ENCODE measurements around the gene OCIAD2. TPM values are rescaled to one million over a fixed set of nuclear protein-coding genes. Genes with fewer than 3 reads are reported as not detected.

OCIAD2 gene
- total and polyA plus RNA-seq, 2 of the 4 experiments (the other 2 are of a cell fraction) = 16.5 to 21.4 TPM

- H3K18ac ChIP-seq (ENCODE audit: low read depth, low read length) = no peak overlapping the region
Measured at GRCh38 chr4:48862038-48862437, 44.5 kb downstream of the OCIAD2 start.

More at GRCh38 chr4:48862038-48862437, 44.5 kb downstream of the OCIAD2 start:
- H4K5ac ChIP-seq (ENCODE audit: low read depth, low read length) = no peak overlapping the region
- no peak overlapping the region for H3K23ac ChIP-seq (ENCODE audit: low read depth, low read length)
- no peaks in the 10 kb centered on the region for H3K9me1 ChIP-seq (ENCODE audit: insufficient read depth, low read length)
- whole genome bisulfite sequencing, 2 experiments (ENCODE audit: extremely low coverage in 2 of 2, insufficient read length in 1 of 2) = no CpG with 5 or more reads among the region's 3 CpGs
- no peak overlapping the region for H3K27ac ChIP-seq (ENCODE audit: insufficient read depth, low read length)
- H3K9me3 ChIP-seq (ENCODE audit: control insufficient read depth, insufficient read depth, low read length) = 0 out of 2 replicates have a peak, but pooled peaks cover 2% of the 10 kb centered on the region
- H4K91ac ChIP-seq (ENCODE audit: insufficient read depth, low read depth, low read length) = no peak overlapping the region
- H3K27me3 ChIP-seq (ENCODE audit: control insufficient read depth, insufficient read depth, low read length) = no peaks in the 10 kb centered on the region
- no peaks in the 10 kb centered on the region for H3K4me1 ChIP-seq (ENCODE audit: control insufficient read depth, insufficient read depth, low read length)
- no peak overlapping the region for H3K4ac ChIP-seq (ENCODE audit: low read depth, low read length)
- ATAC-seq (ENCODE audit: low read depth) (no peak), DNase-seq (no peak)
- H3K4me2 ChIP-seq (ENCODE audit: low read depth, low read length) = no peak overlapping the region
- in situ Hi-C loops (cut with MboI; ENCODE audit: low sequenced_read_pairs) = no loop called here
- no peak overlapping the region; the same call in 2 of the 3 replicates for H2BK15ac ChIP-seq (ENCODE audit: low read depth, low read length)
- CTCF ChIA-PET = no interaction called here
- dilution Hi-C loops (cut with HindIII; ENCODE audit: low sequenced_read_pairs, unreplicated experiment) = no loop called here
- H3K56ac ChIP-seq (ENCODE audit: extremely low read depth, insufficient read depth, low read length) = no peak overlapping the region
- H2BK120ac ChIP-seq (ENCODE audit: low read depth, low read length) = no peak overlapping the region
- no peak overlapping the region for H2BK20ac ChIP-seq (ENCODE audit: low read depth, low read length)
- no peak overlapping the region for H2AFZ ChIP-seq (replicated peaks; ENCODE audit: low read length, poor library complexity)
- no peak overlapping the region for H2AK5ac ChIP-seq (ENCODE audit: low read depth, low read length)
- no peak overlapping the region for H2AK9ac ChIP-seq (replicated peaks; ENCODE audit: low read depth, low read length, poor library complexity)
- H3K79me1 ChIP-seq (ENCODE audit: low read depth in 1 of 2, low read length in 2 of 2) = no peaks in the 10 kb centered on the region
- H3K4me3 ChIP-seq (ENCODE audit: insufficient read depth, low read depth, low read length) = no peak overlapping the region
- no peak overlapping the region for H3K14ac ChIP-seq (replicated peaks; ENCODE audit: low read depth, low read length)
- no peak overlapping the region for H2BK5ac ChIP-seq (ENCODE audit: low read depth, low read length, poor library complexity, severe bottlenecking)
- TF ChIP-seq RAD21 (IDR thresholded peaks at IDR 0.05; ENCODE audit: low read length) (no peak), NFE2L2 (IDR thresholded peaks at IDR 0.05; ENCODE audit: low read depth, low read length) (no peak), RFX5 (IDR thresholded peaks at IDR 0.05; ENCODE audit: low read depth, low read length) (no peak), FOS (IDR thresholded peaks at IDR 0.05; ENCODE audit: low read depth, low read length) (no peak), CHD1 (IDR thresholded peaks at IDR 0.05; ENCODE audit: low read depth, low read length) (no peak), USF2 (IDR thresholded peaks at IDR 0.05; ENCODE audit: low read depth, low read length) (no peak), MAFK (IDR thresholded peaks at IDR 0.05; ENCODE audit: low read depth, low read length) (no peak), POLR2A (IDR thresholded peaks at IDR 0.05; ENCODE audit: low read depth, low read length) (no peak), CTCF (conservative IDR thresholded peaks at IDR 0.05; ENCODE audit: low read depth, low read length) (no peak), RCOR1 (IDR thresholded peaks at IDR 0.05; ENCODE audit: insufficient replicate concordance, low read length) (no peak)
- H3K36me3 ChIP-seq (ENCODE audit: control insufficient read depth, insufficient read depth, low read length) = peaks cover 12% of the 10 kb centered on the region
- no peaks in the 10 kb centered on the region for H4K20me1 ChIP-seq (ENCODE audit: insufficient read depth, low read length)
- intact Hi-C loops (cut with micrococcal nuclease) = no loop called here
- no peak overlapping the region for H3K9ac ChIP-seq (ENCODE audit: low read depth, low read length)
- POLR2A ChIA-PET (ENCODE audit: unreplicated experiment) = no interaction called here
- H4K8ac ChIP-seq (ENCODE audit: low read depth in 2 of 2, low read length in 2 of 2) = no peak overlapping the region
- no TSS peak for BruUV-seq (replicated peaks)
